Measurements from ENCODE around the gene ETV3L.

The ETV3L gene

DNA sequence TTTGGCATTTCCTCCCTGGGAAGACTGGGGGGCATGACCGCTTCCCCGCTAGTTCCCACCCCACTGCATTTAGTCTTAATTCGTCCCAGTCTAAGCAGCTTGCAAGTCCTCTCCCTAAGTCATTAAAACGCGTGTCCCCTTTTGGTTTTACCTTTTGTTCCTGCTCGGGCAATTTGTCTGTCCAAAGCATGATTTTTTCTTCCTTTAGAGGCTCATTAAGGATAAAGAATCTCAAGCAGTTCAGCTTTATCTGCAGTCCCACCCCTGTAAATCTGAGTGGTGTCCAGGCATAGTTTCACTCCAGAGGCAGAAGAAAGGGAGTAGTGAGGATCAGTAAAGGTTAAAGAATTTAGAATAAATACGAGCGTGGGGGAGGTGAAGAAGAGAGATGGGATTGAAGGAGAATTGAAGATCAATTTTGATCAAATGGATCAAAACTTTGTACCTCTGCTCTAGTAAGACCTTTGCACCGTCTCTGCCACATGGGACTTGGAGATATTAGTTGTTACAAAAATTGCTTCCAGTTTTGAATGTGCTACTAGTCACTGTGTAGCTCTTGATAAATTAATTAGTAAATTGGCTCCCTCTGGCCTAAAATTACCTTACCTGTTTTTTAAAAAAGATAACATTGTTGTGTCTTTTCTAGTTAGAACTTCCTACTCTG lies 39.6 kb upstream of the ETV3L start:
- H3K4me3 ChIP-seq (ENCODE audit: severe bottlenecking), result peak overlapping the region; percentile 80
- H3K9me3 ChIP-seq (ENCODE audit: severe bottlenecking), result no peaks in the 10 kb centered on the region
- H3K4me1 ChIP-seq (ENCODE audit: insufficient read depth, poor library complexity, severe bottlenecking), result peaks cover 11% of the 10 kb centered on the region
- H3K27me3 ChIP-seq (ENCODE audit: insufficient read depth, poor library complexity, severe bottlenecking), result no peaks in the 10 kb centered on the region
- peaks cover 22% of the 10 kb centered on the region for H3K36me3 ChIP-seq (ENCODE audit: low read depth)
- TF ChIP-seq, protein P1, sequence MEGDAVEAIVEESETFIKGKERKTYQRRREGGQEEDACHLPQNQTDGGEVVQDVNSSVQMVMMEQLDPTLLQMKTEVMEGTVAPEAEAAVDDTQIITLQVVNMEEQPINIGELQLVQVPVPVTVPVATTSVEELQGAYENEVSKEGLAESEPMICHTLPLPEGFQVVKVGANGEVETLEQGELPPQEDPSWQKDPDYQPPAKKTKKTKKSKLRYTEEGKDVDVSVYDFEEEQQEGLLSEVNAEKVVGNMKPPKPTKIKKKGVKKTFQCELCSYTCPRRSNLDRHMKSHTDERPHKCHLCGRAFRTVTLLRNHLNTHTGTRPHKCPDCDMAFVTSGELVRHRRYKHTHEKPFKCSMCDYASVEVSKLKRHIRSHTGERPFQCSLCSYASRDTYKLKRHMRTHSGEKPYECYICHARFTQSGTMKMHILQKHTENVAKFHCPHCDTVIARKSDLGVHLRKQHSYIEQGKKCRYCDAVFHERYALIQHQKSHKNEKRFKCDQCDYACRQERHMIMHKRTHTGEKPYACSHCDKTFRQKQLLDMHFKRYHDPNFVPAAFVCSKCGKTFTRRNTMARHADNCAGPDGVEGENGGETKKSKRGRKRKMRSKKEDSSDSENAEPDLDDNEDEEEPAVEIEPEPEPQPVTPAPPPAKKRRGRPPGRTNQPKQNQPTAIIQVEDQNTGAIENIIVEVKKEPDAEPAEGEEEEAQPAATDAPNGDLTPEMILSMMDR (IDR thresholded peaks at IDR 0.05; ENCODE audit: poor library complexity, severe bottlenecking), result no peak
- H3K27ac ChIP-seq (ENCODE audit: poor library complexity, severe bottlenecking), result peak overlapping the region; percentile 54
- ATAC-seq (ENCODE audit: low read depth), result no peak
- DNase-seq (ENCODE audit: low spot score), result no peak

DNA sequence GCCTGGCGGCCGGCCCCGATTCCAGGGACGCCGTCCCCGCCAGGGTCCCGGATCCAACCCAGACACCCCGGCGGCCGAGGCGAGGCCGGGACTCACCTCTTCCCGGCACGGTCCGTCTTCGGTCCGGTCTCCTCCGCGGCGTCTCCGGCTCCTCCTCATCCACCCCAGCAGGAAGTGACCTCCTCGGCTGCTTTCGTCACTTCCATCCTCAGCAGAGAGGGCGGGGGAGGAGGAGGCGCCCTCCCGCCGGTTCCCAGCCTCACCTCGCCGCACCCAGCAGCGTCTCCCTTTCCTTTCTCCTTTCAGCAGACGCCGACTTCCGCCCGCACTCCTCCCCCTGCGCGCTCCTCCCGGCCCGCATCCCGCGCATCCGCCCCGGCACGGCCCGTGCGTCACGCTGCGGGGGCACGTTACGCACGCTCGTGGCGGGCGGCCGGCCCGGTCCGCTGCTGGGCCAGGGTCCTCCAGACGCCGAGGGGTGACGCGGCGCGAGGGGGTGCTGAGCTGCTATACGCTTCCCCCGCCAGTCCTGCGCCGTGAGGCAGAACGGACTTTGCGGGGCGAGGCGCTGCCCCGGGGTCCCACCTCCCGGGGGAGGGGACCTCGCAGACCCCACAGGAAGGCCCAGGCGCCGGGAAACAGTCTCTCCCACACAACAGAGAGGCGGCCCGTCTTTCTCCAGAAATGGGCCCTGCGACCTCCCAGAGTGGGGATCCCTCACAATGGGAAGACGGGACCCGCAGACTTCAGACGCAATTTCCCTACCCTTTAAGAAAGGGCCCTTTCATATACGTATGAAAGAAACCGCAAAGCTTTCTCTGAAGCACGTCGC lies 38.8 kb upstream of the ETV3L start, which contains the start of gene ETV3:
ETV3 (minus strand) TSS at position 176 of the 832 bp plus-strand sequence. CDS start 2,043 bp downstream, outside the sequence.
- H3K4me3 ChIP-seq (ENCODE audit: severe bottlenecking), result peak within 1 kb of the TSS; percentile 80
- H3K4me1 ChIP-seq (ENCODE audit: insufficient read depth, poor library complexity, severe bottlenecking), result peaks cover 11% of the 10 kb centered on the region
- H3K27me3 ChIP-seq (ENCODE audit: insufficient read depth, poor library complexity, severe bottlenecking), result no peaks in the 10 kb centered on the region
- ATAC-seq (ENCODE audit: low read depth) (peak; percentile 91), DNase-seq (ENCODE audit: low spot score) (peak; percentile 94)
- no peaks in the 10 kb centered on the region for H3K9me3 ChIP-seq (ENCODE audit: severe bottlenecking)
- peaks cover 30% of the 10 kb centered on the region for H3K36me3 ChIP-seq (ENCODE audit: low read depth)
- TF ChIP-seq, protein P1 (IDR thresholded peaks at IDR 0.05; ENCODE audit: poor library complexity, severe bottlenecking), result no peak
- peak within 1 kb of the TSS; percentile 54 for H3K27ac ChIP-seq (ENCODE audit: poor library complexity, severe bottlenecking)

DNA sequence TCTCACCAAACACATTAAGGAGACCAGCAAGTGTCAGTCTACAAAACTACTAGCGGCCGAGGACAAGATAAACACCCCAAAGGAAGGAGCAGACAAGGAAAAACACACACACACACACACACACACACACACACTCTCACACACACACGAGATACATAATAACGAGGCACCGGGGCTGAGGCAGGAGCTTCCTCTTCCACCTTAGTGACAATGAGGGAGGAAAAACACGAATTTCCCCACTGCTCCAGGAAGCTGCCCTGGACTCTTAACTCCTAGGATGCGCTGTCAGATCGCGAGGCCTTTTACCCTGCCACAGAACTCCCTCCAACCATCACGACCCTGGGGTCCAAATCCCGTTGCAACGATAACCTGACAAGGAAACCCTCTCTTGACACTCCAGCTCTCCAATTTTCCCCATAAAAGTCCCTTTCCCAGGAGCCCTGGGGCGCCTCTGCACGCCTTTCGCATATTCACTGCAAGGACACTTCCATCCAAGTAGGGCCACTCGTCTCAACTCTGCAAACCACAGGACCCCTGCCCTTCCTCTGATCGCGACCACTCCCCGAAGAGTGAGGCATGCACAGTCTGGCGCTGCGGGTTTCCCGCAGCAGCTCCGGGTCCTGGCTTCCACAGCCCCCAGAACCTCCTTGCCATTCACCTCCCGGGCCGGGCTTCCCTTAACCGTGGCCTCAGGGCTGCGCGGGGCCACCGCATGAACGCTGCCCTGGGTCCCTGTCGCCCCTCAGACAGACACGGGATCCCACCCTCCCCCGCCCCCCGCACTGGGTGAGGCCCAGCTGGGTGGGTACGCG lies 38.0 kb upstream of the ETV3L start:
- H3K9me3 ChIP-seq (ENCODE audit: severe bottlenecking), result no peaks in the 10 kb centered on the region
- ATAC-seq (ENCODE audit: low read depth) (peak; percentile 13; the same call in 2 of the 3 replicates), DNase-seq (ENCODE audit: low spot score) (no peak)
- no peaks in the 10 kb centered on the region for H3K27me3 ChIP-seq (ENCODE audit: insufficient read depth, poor library complexity, severe bottlenecking)
- TF ChIP-seq, protein P1 (IDR thresholded peaks at IDR 0.05; ENCODE audit: poor library complexity, severe bottlenecking), result no peak
- H3K27ac ChIP-seq (ENCODE audit: poor library complexity, severe bottlenecking), result peak overlapping the region; percentile 54
- H3K36me3 ChIP-seq (ENCODE audit: low read depth), result peaks cover 37% of the 10 kb centered on the region
- H3K4me1 ChIP-seq (ENCODE audit: insufficient read depth, poor library complexity, severe bottlenecking), result peaks cover 14% of the 10 kb centered on the region
- peak overlapping the region; percentile 80 for H3K4me3 ChIP-seq (ENCODE audit: severe bottlenecking)

DNA sequence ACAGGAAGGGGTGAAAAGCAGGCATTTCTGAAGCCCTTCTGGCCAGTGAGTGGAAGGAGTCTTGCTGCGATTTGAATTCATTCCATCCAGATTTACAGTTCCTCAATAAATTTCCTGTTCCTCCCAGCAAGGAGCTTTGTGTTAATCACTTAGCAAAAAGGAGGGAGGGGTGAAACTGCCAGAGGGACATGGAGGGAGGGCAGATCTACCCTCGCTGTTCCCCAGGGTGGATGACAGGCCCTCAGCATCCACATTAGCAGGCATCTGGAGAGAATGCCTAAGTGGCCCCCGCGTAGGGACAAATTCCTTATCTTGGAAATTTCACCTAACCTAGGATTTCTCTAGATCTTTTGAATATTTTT lies 37.4 kb upstream of the ETV3L start:
- ATAC-seq (ENCODE audit: low read depth) (no peak), DNase-seq (ENCODE audit: low spot score) (no peak)

More for the DNA sequence above, 37.4 kb upstream of the ETV3L start:
- H3K36me3 ChIP-seq (ENCODE audit: low read depth), result peaks cover 41% of the 10 kb centered on the region
- peak overlapping the region; percentile 80 for H3K4me3 ChIP-seq (ENCODE audit: severe bottlenecking)
- H3K27me3 ChIP-seq (ENCODE audit: insufficient read depth, poor library complexity, severe bottlenecking), result no peaks in the 10 kb centered on the region
- no peaks in the 10 kb centered on the region for H3K9me3 ChIP-seq (ENCODE audit: severe bottlenecking)
- TF ChIP-seq, protein P1 (IDR thresholded peaks at IDR 0.05; ENCODE audit: poor library complexity, severe bottlenecking), result no peak
- peaks cover 14% of the 10 kb centered on the region for H3K4me1 ChIP-seq (ENCODE audit: insufficient read depth, poor library complexity, severe bottlenecking)
- peak overlapping the region; percentile 54 for H3K27ac ChIP-seq (ENCODE audit: poor library complexity, severe bottlenecking)
